B cell (primary cell): Measurements from ENCODE around the gene TBCEL.

Experiments used
- EZH2 ChIP-seq: IDR thresholded peaks from 2 replicates; pipeline ENCODE4 v1.6.1; 2012; ENCODE audit warnings: borderline replicate concordance, low read depth, mild to moderate bottlenecking, moderate library complexity, low read length; ENCODE audit not compliant: insufficient read depth, poor library complexity, severe bottlenecking
- TF ChIP-seq, protein P1 (sequence below): fragments of 200-600 bp; IDR thresholded peaks from one replicate; pipeline ENCODE4 v1.8.0; 2022; ENCODE audit warnings: antibody characterized with exemption, mild to moderate bottlenecking

DNA sequence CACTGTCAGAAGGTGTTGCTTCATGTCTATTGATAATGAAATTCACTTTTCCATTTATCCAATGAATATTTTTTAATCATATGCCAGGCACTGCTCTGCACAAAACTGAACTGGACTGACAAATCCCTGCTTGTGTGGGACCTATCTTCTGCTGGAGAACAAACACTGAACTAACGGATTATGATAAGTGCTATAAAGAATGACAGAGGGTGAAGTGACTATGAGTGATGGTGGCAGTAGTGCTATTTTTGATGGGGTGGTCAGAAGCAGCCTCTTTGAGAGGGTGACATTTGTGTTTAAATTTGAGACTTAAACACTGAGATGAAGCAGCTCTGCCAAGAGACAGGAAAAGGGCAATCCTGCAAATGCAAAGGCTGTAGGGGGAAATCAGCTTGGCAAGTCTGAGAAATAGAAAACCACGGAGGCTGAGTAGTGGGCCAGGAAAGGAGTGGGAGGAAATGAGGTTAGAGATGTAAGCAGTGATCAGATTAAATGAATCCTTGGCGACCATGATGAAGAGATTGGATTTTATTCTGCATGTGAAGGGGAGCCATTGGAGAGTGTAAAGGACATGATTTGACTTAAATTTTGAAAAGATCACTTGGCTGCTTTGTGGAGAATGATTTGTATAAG, 6.0 kb downstream of the TBCEL start:
- TF ChIP-seq EZH2 = no peak
- TF ChIP-seq, protein P1, sequence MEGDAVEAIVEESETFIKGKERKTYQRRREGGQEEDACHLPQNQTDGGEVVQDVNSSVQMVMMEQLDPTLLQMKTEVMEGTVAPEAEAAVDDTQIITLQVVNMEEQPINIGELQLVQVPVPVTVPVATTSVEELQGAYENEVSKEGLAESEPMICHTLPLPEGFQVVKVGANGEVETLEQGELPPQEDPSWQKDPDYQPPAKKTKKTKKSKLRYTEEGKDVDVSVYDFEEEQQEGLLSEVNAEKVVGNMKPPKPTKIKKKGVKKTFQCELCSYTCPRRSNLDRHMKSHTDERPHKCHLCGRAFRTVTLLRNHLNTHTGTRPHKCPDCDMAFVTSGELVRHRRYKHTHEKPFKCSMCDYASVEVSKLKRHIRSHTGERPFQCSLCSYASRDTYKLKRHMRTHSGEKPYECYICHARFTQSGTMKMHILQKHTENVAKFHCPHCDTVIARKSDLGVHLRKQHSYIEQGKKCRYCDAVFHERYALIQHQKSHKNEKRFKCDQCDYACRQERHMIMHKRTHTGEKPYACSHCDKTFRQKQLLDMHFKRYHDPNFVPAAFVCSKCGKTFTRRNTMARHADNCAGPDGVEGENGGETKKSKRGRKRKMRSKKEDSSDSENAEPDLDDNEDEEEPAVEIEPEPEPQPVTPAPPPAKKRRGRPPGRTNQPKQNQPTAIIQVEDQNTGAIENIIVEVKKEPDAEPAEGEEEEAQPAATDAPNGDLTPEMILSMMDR = no peak
